Mucosa of stomach (tissue), 1 donor: ENCODE results near the gene UIMC1.

Experiments used
- H3K27me3 ChIP-seq: one replicate; pipeline ENCODE4 v1.7.0; 2013; ENCODE audit warnings: mild to moderate bottlenecking, low read length; ENCODE audit not compliant: control insufficient read depth, insufficient read depth
- H3K36me3 ChIP-seq: one replicate; pipeline ENCODE4 v1.7.0; 2013; ENCODE audit warnings: low read length; ENCODE audit not compliant: control insufficient read depth, insufficient read depth
- H3K4me1 ChIP-seq: one replicate; pipeline ENCODE4 v1.7.0; 2013; ENCODE audit warnings: mild to moderate bottlenecking, low read length; ENCODE audit not compliant: control insufficient read depth, insufficient read depth
- H3K4me3 ChIP-seq: one replicate; pipeline ENCODE4 v1.7.0; 2013; ENCODE audit warnings: low read length
- H3K9ac ChIP-seq: one replicate; pipeline ENCODE4 v1.7.0; 2013; ENCODE audit warnings: mild to moderate bottlenecking, low read length, moderate library complexity
- H3K9me3 ChIP-seq: one replicate; pipeline ENCODE4 v1.7.0; 2013; ENCODE audit warnings: mild to moderate bottlenecking, low read length, moderate library complexity; ENCODE audit not compliant: control insufficient read depth
- donor health status: Pancreatic carcinoma.

Gene UIMC1

DNA sequence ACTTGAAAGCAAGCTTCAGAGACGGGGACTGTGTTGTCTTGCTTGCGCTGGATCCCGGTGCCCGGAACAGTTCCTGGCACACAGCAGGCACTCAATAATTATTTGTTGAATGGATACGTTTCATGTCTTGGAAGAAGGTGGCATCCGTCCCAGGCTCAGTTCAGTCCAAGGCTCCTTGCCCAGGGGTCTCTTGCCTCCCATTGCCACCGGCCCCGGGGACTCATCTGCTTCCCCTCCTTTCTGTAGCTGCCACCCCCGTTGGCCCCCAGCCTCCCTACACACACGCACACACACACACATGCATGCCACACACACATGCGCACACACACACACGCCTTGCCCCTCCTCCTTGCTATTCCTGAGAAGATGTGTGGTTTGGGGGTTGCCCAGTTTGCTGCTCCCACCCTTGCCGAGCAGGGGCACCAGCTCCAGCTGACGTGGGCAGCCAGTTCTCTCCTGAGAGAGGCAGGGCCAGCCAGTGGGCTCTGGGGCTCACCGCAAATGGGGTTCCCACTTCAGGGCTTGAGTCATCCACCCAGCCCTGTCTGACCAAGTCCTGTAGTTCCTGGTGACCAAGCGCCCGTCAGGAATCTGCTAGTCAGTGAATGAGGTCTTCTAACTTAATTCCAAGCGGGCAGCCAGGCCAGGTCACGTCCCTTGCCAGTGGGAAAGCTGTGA lies 149.2 kb downstream of the UIMC1 start:
- no peaks in the 10 kb centered on the region for H3K36me3 ChIP-seq
- no peaks in the 10 kb centered on the region for H3K4me1 ChIP-seq
- peaks cover 16% of the 10 kb centered on the region for H3K27me3 ChIP-seq
- H3K9ac ChIP-seq, result no peak overlapping the region
- no peak overlapping the region for H3K4me3 ChIP-seq
- H3K9me3 ChIP-seq, result no peaks in the 10 kb centered on the region

DNA sequence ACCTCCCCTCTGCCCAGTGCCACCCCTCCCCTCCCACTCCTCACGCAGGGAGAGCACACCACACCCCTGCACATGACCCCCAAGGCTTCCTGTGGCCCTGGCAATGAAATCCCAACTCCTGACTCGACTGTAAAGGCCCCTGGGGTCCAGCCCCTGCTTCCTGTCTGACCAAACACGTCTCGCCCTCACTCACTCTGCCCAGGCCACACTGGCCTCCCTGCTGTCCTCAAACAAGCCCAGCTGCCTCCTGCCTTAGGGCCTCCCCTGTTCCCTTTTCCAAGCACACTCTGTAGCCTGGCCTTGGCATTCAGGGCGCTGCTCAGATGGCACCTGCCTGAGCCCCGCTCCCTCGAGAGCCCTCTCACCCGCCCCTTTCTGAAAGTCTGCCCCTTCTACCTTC lies 149.8 kb downstream of the UIMC1 start:
- no peak overlapping the region for H3K4me3 ChIP-seq
- no peaks in the 10 kb centered on the region for H3K9me3 ChIP-seq
- no peaks in the 10 kb centered on the region for H3K4me1 ChIP-seq
- H3K36me3 ChIP-seq, result no peaks in the 10 kb centered on the region
- peaks cover 10% of the 10 kb centered on the region for H3K27me3 ChIP-seq
- no peak overlapping the region for H3K9ac ChIP-seq

DNA sequence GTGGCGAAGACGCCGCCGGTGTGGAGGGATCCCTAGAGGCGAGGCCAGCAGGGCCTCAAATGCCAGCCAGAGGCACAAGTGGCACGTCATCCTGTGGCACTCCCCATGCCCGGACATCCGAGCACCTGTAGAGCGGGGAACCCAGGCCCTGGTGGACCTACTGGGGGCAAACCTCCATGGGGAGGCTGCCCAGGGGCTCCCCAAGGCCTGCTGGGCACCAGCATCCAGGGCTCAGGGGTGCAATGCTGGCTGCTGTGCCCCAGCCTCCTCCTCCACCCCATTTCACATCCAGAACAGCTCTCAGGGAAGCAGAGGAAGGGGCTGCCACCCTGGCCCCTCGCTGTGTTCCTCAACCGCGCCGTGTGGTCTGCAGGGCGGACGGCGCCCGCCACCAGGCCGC lies 151.0 kb downstream of the UIMC1 start:
- H3K4me1 ChIP-seq, result no peaks in the 10 kb centered on the region
- no peaks in the 10 kb centered on the region for H3K9me3 ChIP-seq
- no peaks in the 10 kb centered on the region for H3K36me3 ChIP-seq
- peaks cover 9% of the 10 kb centered on the region for H3K27me3 ChIP-seq
- H3K9ac ChIP-seq, result no peak overlapping the region
- H3K4me3 ChIP-seq, result no peak overlapping the region
